IPS-18c (cell line): ENCODE measurements around the gene ARHGAP9.
"Not testable (repeated sequence)": the region's sequence is repeated elsewhere in the genome, so short reads cannot be mapped to it uniquely, and the experiment has no call there.

Experiments used
- H3K4me3 ChIP-seq: 2 replicates; pipeline ENCODE4 v1.7.0; 2013; ENCODE audit warnings: low read depth, mild to moderate bottlenecking, low read length, moderate library complexity; ENCODE audit not compliant: insufficient read depth
- H3K9me3 ChIP-seq: one replicate; pipeline ENCODE4 v1.6.1; 2013; ENCODE audit warnings: mild to moderate bottlenecking, low read length, moderate library complexity; ENCODE audit not compliant: control insufficient read depth, insufficient read depth

The ARHGAP9 gene

DNA sequence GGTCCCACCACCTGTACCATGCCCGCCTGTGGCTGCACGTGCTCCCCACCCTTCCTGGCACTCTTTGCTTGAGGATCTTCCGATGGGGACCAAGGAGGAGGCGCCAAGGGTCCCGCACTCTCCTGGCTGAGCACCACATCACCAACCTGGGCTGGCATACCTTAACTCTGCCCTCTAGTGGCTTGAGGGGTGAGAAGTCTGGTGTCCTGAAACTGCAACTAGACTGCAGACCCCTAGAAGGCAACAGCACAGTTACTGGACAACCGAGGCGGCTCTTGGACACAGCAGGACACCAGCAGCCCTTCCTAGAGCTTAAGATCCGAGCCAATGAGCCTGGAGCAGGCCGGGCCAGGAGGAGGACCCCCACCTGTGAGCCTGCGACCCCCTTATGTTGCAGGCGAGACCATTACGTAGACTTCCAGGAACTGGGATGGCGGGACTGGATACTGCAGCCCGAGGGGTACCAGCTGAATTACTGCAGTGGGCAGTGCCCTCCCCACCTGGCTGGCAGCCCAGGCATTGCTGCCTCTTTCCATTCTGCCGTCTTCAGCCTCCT lies 23.4 kb downstream of the ARHGAP9 start:
- peak overlapping the region; percentile 52 for H3K4me3 ChIP-seq
- no peaks in the 10 kb centered on the region for H3K9me3 ChIP-seq

GRCh38 chr12:57455374-57456144 lies 24.1 kb downstream of the ARHGAP9 start:
- Histone ChIP-seq H3K4me3 (peak overlapping the region; percentile 52), H3K9me3 (no peaks in the 10 kb centered on the region)

DNA sequence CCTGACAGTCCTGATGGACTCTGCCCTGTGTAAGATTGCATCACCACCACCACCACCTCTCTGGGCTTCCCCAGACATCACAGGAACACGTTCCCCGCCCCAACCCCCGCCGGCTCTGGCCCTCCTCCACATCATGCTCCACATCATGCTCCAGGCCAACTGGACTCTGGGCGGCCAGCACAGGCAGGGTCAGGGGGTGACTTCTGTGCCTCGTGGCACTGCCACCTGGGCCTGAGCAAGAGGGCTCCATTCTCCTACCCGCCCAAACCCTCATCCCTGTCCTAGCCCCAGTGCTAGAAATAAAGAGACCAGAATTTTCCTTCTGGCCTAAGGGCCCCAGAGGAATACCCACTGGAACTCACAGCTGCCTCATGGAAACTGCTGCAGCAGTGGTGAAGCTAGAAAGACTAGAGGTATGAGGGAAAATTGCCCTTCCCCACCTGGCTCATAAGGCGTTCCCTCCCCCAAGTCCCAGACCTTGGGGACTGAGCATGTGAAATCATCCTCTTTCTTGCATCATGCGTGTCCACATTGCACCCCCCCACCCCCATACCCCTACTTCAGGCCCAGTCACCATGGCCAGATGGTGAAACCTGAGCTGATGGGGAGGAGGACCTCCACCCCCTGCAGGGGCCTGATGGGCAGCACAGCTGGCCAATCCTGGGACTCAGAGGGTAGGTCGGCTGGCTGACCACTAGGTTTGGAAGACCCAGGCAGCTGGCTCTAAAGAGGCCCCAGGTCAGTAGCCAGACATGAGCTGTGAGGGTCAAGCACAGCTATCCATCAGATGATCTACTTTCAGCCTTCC lies 24.9 kb downstream of the ARHGAP9 start, which contains the start of gene INHBE:
Gene INHBE (plus strand): TSS at position 742 of the 808 bp plus-strand sequence. CDS start 230 bp downstream, outside the sequence.
- no peaks in the 10 kb centered on the region for H3K9me3 ChIP-seq
- H3K4me3 ChIP-seq, result peak within 1 kb of the TSS; percentile 52

DNA sequence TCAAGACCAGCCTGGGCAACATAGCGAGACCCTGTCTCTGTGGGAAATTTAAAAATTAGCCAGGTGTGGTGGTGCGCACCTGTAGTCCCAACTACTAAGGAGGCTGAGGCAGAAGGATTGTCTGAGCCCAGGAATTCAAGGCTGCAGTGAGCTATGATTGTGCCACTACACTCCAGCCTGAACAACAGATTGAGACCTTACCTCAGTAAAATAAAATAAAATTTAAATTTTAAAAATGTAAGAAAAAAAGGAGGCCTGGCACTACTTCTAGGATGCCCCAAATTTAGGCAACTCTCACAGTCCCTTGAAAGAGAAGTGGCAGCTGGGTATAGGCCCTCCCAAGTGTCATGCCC lies 25.5 kb downstream of the ARHGAP9 start:
- no peak overlapping the region for H3K4me3 ChIP-seq
- no peaks in the 10 kb centered on the region for H3K9me3 ChIP-seq

DNA sequence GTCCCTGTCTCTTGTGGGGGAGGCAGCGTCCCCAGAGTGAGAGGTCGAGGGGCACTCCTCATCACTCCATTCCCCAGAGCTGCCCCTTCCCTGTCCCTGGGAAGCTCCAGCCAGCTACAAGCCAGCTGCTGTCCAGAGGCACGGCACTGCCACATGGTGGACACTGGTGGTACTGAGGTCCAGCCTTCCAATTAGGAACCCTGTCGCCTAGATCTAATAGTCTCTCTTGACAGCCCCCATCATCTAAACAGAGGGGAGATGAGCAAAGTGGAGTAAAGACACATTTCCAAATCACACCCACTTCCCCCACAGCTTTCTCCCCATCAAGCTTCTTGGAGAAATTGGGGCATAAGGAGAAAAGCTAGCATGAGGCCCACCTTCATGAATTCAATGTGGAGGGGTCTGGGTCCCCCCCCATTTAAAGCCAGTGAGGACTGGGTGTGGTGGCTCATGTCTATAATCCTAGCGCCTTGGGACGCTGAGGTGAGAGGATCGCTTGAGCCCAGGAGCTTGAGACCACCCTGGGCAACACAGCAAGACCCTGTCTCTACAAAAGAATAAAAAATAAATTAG lies 26.6 kb downstream of the ARHGAP9 start:
- no peaks in the 10 kb centered on the region for H3K9me3 ChIP-seq
- H3K4me3 ChIP-seq, result no peak overlapping the region

DNA sequence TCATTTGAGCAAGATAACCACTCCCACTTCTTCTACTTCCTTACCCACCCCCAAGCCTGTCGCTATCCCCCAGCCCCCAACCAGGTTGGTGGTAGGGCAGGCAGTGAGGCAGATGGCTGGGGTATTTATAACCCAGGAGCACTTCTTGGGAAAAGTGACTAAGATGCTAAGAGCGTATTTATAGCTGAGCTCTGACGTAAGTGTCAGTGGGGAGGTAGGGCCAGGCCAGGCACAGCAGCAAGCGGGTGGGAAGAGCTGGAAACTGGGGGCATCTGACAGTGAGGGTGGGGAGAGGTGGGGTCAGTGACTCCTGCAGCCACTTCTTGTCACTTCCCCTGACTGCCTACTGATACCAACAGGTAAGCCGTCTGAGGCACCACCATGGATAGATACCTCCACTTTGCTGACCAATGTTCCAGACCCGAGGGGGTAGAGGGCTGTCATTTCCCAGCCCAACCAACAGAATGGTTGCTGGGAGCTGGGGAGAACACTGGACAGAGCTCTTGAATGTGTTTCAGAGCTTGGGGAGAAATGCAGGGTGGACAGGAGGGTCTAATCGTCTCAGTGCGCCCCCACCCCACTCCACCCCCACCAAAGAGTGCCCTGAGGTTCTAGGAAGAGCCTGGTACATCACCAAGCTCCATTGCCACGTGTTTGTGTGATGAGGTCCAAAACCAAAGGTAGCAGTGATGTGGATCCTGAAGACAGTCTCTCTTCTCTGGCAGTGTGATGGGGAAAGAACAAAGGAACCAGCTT lies 27.3 kb downstream of the ARHGAP9 start:
- Histone ChIP-seq H3K4me3 (no peak overlapping the region), H3K9me3 (no peaks in the 10 kb centered on the region)

GRCh38 chr12:57451233-57451778 lies 28.4 kb downstream of the ARHGAP9 start:
- Histone ChIP-seq H3K4me3 (no peak overlapping the region), H3K9me3 (no peaks in the 10 kb centered on the region)

DNA sequence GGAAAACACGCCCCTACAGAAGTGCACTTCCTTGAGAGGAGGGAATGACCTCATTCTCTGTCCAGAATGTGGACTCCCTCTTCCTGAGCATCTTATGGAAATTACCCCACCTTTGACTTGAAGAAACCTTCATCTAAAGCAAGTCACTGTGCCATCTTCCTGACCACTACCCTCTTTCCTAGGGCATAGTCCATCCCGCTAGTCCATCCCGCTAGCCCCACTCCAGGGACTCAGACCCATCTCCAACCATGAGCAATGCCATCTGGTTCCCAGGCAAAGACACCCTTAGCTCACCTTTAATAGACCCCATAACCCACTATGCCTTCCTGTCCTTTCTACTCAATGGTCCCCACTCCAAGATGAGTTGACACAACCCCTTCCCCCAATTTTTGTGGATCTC lies 29.6 kb downstream of the ARHGAP9 start:
- no peaks in the 10 kb centered on the region for H3K9me3 ChIP-seq
- H3K4me3 ChIP-seq, result no peak overlapping the region

DNA sequence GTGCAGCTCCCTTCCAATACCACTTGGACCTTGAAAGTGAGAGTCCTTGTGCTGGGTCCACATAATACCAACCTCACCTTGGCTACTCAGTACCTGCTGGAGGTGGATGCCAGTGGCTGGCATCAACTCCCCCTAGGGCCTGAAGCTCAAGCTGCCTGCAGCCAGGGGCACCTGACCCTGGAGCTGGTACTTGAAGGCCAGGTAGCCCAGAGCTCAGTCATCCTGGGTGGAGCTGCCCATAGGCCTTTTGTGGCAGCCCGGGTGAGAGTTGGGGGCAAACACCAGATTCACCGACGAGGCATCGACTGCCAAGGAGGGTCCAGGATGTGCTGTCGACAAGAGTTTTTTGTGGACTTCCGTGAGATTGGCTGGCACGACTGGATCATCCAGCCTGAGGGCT lies 30.3 kb downstream of the ARHGAP9 start:
- H3K4me3 ChIP-seq, result no peak overlapping the region
- no peaks in the 10 kb centered on the region for H3K9me3 ChIP-seq

DNA sequence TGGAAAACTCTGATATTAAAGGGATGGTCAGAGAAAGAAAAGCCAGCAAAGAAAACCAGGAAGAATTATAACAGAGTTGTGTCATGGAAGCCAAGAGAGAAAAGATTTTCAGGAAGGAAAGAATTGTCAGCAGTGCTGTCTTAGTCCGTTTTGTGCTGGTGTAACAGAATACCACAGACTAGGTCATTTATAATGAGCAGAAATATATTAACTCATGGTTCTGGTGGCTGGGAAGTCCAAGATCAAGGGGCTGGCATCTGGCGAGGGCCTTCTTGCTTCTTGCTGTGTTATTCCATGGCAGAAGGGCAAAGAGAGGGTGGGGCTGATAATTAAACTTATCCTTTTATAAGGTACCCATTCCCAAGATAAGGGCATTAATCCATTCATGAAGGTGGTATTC lies 31.0 kb downstream of the ARHGAP9 start:
- Histone ChIP-seq H3K4me3 (no peak overlapping the region), H3K9me3 (peaks cover 2% of the 10 kb centered on the region)

DNA sequence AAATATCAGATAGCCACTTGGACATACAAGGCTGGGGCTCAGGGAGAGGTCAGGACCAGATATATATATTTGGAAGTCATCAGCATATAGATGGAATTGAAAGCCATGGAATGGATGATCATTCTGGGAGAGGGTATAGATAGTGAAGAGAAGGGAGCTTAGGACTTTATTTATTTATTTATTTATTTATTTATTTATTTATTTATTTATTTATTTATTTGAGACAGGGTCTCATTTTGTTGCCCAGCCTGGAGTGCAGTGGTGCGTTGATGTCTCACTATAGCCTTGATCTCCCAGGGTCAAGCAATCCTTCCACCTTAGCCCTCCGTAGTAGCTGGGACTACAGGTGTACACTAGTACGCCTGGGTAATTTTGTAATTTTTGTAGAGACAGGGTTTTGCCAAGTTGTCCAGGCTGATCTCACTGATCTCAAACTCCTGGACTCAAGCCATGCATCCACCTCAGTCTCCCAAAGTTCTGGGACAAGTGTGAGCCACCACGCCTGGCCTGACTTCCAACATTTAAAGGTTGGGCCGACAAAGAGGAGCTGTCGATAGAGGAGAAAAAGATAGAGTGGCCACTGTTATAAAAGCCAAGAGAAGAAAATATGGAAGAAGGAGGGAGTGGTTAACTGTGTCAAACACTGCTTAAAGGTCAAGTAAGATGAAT lies 33.2 kb downstream of the ARHGAP9 start:
- peaks cover 2% of the 10 kb centered on the region for H3K9me3 ChIP-seq
- no peak overlapping the region for H3K4me3 ChIP-seq

- H3K9me3 ChIP-seq, result peaks cover 2% of the 10 kb centered on the region
- no peak overlapping the region for H3K4me3 ChIP-seq
Observed at GRCh38 chr12:57444744-57445143, 34.9 kb downstream of the ARHGAP9 start.

- H3K9me3 ChIP-seq, H3K4me3 ChIP-seq: not testable (repeated sequence)
Observed at GRCh38 chr12:57444337-57444736, 35.3 kb downstream of the ARHGAP9 start.

GRCh38 chr12:57441846-57442427 lies 37.7 kb downstream of the ARHGAP9 start:
- no peak overlapping the region for H3K4me3 ChIP-seq
- peaks cover 2% of the 10 kb centered on the region for H3K9me3 ChIP-seq

- H3K9me3 ChIP-seq, result not testable (repeated sequence)
Observed at GRCh38 chr12:57441393-57441792, 38.3 kb downstream of the ARHGAP9 start.

DNA sequence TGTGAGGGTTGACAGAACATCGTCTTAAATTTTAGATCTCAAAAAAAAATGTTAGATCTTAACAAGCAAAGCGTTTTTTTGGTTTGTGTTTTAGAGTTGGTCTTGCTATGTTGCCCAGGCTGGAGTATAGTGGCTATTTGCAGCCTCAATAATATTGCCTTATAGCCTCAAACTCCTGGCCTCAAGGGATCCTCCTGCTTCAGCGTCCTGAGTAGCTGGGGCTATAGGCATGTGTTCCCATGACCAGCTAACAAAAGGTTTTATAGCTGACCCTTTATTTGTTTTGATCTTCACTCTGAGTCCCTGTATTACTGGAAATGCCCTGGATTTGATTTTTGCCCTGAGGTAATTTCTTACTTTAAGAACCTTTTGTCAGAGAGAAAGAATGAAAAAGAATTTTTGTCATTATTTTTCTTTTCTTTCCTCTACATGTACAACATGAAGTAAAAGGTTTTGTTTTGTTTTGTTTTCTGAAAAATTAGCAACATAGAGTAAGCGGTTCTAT lies 39.9 kb downstream of the ARHGAP9 start:
- H3K9me3 ChIP-seq, result peaks cover 2% of the 10 kb centered on the region
- no peak overlapping the region for H3K4me3 ChIP-seq

More at GRCh38 chr12:57441393-57441792, 38.3 kb downstream of the ARHGAP9 start:
- not testable (repeated sequence) for H3K4me3 ChIP-seq
